ENCODE data around the gene GLYR1.

Gene GLYR1

GRCh38 chr16:4760221-4760910 is 86.7 kb downstream of the GLYR1 start:
- TF ChIP-seq TAF1 (IDR thresholded peaks at IDR 0.05; ENCODE audit: borderline replicate concordance, insufficient read depth, low read length) (no peak), POLR2AphosphoS5 (IDR thresholded peaks at IDR 0.05; ENCODE audit: low read depth, low read length) (no peak), SIN3A (IDR thresholded peaks at IDR 0.05; ENCODE audit: borderline replicate concordance, insufficient read depth, low read length) (no peak), FOXP2 (optimal IDR thresholded peaks at IDR 0.05; ENCODE audit: borderline replicate concordance, extremely low read depth, extremely low read length, insufficient read depth) (no peak), REST (IDR thresholded peaks at IDR 0.05; ENCODE audit: insufficient read depth in 1 of 2, low read depth in 2 of 2, low read length in 2 of 2) (no peak)

- TF ChIP-seq SIN3A (IDR thresholded peaks at IDR 0.05; ENCODE audit: borderline replicate concordance, insufficient read depth, low read length) (no peak), FOXP2 (optimal IDR thresholded peaks at IDR 0.05; ENCODE audit: borderline replicate concordance, extremely low read depth, extremely low read length, insufficient read depth) (no peak), TAF1 (IDR thresholded peaks at IDR 0.05; ENCODE audit: borderline replicate concordance, insufficient read depth, low read length) (no peak), REST (IDR thresholded peaks at IDR 0.05; ENCODE audit: insufficient read depth in 1 of 2, low read depth in 2 of 2, low read length in 2 of 2) (no peak), POLR2AphosphoS5 (IDR thresholded peaks at IDR 0.05; ENCODE audit: low read depth, low read length) (no peak)
Observed at GRCh38 chr16:4755687-4756086, 91.4 kb downstream of the GLYR1 start.

GRCh38 chr16:4754865-4755264 is 92.2 kb downstream of the GLYR1 start:
- TF ChIP-seq TAF1 (IDR thresholded peaks at IDR 0.05; ENCODE audit: borderline replicate concordance, insufficient read depth, low read length) (no peak), FOXP2 (optimal IDR thresholded peaks at IDR 0.05; ENCODE audit: borderline replicate concordance, extremely low read depth, extremely low read length, insufficient read depth) (no peak)

GRCh38 chr16:4753227-4753626 is 93.9 kb downstream of the GLYR1 start:
- no peak for TF ChIP-seq SIN3A (IDR thresholded peaks at IDR 0.05; ENCODE audit: borderline replicate concordance, insufficient read depth, low read length)
- TF ChIP-seq REST (IDR thresholded peaks at IDR 0.05; ENCODE audit: insufficient read depth in 1 of 2, low read depth in 2 of 2, low read length in 2 of 2), result no peak
- no peak for TF ChIP-seq TAF1 (IDR thresholded peaks at IDR 0.05; ENCODE audit: borderline replicate concordance, insufficient read depth, low read length)
- no peak for TF ChIP-seq FOXP2 (optimal IDR thresholded peaks at IDR 0.05; ENCODE audit: borderline replicate concordance, extremely low read depth, extremely low read length, insufficient read depth)
- TF ChIP-seq POLR2AphosphoS5 (IDR thresholded peaks at IDR 0.05; ENCODE audit: low read depth, low read length), result no peak
